GM12872 (cell line): ENCODE results near the gene CXCL12.

Source experiments
- TF ChIP-seq, protein P1 (sequence below): IDR thresholded peaks from 3 replicates; pipeline ENCODE4 v1.5.1; 2011; ENCODE audit warnings: low read depth, mild to moderate bottlenecking, low read length, moderate library complexity; ENCODE audit not compliant: insufficient read depth

Gene CXCL12

DNA sequence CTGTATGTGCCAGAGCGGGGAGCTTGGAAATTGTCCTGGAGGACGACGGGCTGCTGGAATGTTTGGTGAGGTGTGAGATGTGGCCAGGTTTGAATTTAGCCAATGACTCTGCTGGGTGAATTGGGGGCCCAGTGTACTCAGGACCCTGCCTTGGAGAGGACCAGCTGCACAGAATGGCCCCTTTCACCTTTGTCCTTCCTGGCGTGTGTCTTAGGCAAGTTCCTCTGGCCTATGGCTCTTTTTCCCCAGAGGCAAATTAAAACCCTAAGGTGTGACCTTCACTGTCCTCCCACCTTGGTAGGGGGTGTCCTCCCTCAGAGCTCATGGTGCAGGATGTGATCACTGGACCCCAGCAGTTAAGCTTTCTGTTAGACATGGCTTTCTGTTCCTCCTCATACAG, 47.8 kb downstream of the CXCL12 start:
- TF ChIP-seq, protein P1, sequence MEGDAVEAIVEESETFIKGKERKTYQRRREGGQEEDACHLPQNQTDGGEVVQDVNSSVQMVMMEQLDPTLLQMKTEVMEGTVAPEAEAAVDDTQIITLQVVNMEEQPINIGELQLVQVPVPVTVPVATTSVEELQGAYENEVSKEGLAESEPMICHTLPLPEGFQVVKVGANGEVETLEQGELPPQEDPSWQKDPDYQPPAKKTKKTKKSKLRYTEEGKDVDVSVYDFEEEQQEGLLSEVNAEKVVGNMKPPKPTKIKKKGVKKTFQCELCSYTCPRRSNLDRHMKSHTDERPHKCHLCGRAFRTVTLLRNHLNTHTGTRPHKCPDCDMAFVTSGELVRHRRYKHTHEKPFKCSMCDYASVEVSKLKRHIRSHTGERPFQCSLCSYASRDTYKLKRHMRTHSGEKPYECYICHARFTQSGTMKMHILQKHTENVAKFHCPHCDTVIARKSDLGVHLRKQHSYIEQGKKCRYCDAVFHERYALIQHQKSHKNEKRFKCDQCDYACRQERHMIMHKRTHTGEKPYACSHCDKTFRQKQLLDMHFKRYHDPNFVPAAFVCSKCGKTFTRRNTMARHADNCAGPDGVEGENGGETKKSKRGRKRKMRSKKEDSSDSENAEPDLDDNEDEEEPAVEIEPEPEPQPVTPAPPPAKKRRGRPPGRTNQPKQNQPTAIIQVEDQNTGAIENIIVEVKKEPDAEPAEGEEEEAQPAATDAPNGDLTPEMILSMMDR, result no peak

DNA sequence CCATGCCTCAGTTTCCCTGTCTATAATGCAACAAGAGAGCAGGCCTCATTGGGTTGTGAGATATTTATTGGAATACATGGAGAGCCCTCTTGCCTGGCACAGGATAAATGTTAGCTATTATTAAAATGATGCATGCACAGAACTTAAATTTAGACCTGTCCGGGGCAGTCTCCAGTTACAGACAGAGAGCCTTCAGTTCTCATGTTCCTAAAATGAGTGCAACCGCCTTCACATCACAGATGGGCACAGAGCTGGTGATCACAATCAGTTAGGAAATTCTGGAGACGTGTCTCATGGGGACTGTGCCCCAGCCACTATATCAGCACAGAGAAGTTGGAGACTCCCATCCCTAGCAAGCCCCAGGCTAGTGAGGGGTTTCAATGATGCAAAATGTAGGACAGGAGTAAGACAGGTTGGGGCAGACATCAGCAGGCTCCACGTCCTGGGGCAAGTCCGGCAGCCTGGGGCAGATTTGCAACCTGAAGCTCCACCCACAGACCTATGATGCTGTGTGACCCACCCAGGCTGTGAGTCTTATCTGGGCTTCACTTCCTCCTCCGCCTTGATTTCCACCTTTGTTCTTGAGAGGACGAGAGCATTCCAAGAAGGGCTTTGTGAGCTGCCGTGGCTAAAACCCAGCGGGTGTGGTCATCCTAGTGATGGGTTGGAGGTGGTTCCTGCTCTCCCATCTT, 49.4 kb downstream of the CXCL12 start:
- TF ChIP-seq, protein P1, result no peak

DNA sequence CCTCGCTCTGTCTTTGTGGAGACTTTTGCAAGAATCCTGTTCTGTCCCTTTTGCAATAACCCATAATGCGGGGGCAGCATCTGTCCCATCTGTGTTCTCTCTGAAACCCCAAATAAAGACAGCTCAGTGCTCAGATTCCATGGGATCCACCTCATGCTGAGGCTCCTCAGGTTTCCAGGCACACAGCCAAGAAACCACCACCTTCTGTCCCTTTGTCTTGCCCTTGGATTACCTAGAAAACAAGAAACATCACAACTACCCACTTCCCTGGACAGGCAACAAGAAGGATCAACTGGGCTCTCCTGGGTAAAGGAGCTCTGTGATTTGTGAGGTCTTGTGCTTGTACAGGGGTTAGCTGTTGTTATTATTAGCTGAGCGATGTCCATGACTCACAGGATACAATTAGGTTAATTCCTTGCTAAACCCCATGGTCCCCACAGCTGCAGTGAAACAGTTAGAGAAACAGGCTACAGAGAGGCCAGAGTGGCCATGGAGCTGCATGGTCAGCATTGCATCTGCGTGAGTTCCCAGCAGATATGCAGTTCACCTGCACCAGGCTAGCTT, 50.2 kb downstream of the CXCL12 start:
- TF ChIP-seq, protein P1, result no peak

DNA sequence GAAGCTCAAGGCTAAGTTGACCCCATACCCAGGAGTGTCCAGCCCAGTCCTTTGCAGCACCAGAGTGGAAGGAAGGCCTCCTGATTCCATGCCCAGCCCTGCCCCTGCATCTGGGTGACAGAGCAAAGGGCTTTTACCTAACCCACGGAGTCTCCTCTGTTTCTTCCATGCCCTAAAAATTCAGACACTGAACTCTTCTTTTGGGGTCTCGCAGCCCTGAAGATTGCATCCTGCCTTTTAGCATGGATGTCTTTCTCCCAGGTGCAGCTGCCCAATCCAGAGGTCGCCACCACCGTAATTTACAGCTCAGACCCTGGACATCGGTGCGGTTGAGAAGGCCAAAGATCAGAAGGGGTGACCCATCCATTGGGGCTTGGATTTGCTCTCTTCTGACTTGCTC, 50.8 kb downstream of the CXCL12 start:
- TF ChIP-seq, protein P1, result no peak

DNA sequence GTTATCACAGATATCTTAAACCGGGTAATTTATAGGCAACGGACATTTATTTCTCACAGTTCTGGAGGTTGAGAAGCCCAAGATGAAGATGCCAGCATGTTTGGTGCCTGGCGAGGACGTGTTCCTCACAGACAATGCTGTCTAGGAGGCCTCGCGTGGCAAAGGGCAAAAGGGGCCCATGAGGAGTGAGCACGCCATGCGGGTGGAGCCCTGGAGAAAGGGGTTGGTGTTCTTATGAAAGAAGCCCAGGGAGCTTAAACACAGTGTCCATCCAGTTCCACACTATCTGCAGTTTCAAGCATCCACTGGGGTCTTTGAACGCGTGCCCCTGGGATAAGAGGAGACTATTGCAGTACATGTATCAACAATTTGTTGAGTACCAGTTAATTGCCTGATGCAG, 51.4 kb downstream of the CXCL12 start:
- TF ChIP-seq, protein P1, result no peak

DNA sequence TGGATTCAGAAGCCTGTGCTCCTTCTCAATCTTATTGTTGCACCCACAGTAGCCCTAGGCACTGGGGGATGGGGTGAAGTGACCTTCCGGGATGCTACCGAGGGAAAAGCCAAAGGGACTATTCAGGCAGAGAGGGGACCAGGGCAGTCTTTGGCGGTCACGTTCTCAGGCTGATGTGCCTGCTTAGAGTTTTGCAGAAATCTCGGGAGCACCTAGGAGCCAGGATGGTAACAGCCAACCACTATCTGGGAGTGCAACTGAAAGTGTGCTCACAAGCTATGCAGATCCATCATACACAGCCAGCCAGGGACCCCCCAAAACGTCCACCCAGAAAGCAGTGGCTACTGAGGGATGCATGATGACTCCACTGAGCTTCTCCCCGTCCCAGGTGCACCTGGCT, 52.4 kb downstream of the CXCL12 start:
- TF ChIP-seq, protein P1, result no peak

DNA sequence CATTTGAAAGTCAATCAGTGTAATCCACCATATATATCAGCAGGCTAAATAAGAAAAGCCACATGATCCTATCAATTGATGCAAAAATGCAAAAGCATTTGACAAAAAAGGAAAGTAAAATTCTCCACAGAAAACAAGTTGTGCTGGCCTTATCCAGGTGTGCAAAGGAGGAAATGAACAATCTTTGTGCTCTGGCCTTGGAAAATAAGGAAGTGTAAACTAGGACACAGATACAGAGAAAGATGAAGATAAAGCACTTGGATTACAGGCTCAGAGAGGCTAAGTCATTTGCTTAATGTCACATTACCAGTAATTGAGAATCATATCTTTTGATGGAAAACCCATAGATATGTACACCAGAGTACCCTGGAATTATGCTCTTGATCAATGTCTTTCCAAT, 54.5 kb downstream of the CXCL12 start:
- TF ChIP-seq, protein P1, result no peak
